Urinary bladder (tissue), 4 donors: ENCODE measurements around the gene LSM14B. TPM values are rescaled to one million over a fixed set of nuclear protein-coding genes. Genes with fewer than 3 reads are reported as not detected.
"Not testable (repeated sequence)": the region's sequence is repeated elsewhere in the genome, so short reads cannot be mapped to it uniquely, and the experiment has no call there.

Experiments
- DNase-seq: peaks from one replicate; pipeline ENCODE4 v3.0.0-alpha.2; 2015; ENCODE audit errors: extremely low spot score
- H3K27ac ChIP-seq: one replicate; pipeline ENCODE4 v1.5.1; 2013; ENCODE audit warnings: low read depth, mild to moderate bottlenecking, moderate library complexity
- H3K36me3 ChIP-seq: one replicate; pipeline ENCODE4 v1.6.1; 2013; ENCODE audit warnings: mild to moderate bottlenecking, moderate library complexity; ENCODE audit not compliant: insufficient read depth
- H3K4me1 ChIP-seq: one replicate; pipeline ENCODE4 v1.6.1; 2013; ENCODE audit warnings: mild to moderate bottlenecking, moderate library complexity; ENCODE audit not compliant: insufficient read depth
- H3K4me3 ChIP-seq: one replicate; pipeline ENCODE4 v1.5.1; 2013; ENCODE audit warnings: low read depth, low read length
- WGBS: extraction: QIAGEN DNeasy Blood & Tissue Kit; methylation state at CpG from one replicate; pipeline ENCODE4 v1.1.7; 2013; 5-methylcytosine and 5-hydroxymethylcytosine counted together
- polyA plus RNA-seq: library from polyadenylated mRNA; stranded (reverse); fragments of 200-250 nt; gene quantifications from one replicate; pipeline ENCODE4 v1.2.3, GENCODE V29; 2013
- total RNA-seq: library from RNA; depleted of rRNA; stranded (reverse); fragments of >200 nt; gene quantifications from one replicate; pipeline ENCODE4 v1.2.3, GENCODE V29; 2014
- donor health status: healthy with polysubstance abuse.
- donor health status: healthy.

The LSM14B gene
- total and polyA plus RNA-seq, 2 donors, result 28.5 to 42.9 TPM

- Histone ChIP-seq H3K4me1 (no peaks in the 10 kb centered on the region), H3K36me3 (no peaks in the 10 kb centered on the region), H3K4me3 (no peak overlapping the region), H3K27ac (no peak overlapping the region)
- DNase-seq, result no peak
- WGBS, result 64% methylated on average over 16 of the region's 16 CpGs
Observed at GRCh38 chr20:62097881-62098407, 24.3 kb upstream of the LSM14B start.

GRCh38 chr20:62101078-62101477 is 21.2 kb upstream of the LSM14B start:
- Histone ChIP-seq H3K36me3 (no peaks in the 10 kb centered on the region), H3K27ac (no peak overlapping the region), H3K4me1 (no peaks in the 10 kb centered on the region), H3K4me3 (no peak overlapping the region)
- WGBS, result 88% methylated on average over 4 of the region's 4 CpGs
- no peak for DNase-seq

- H3K4me1 ChIP-seq, result no peaks in the 10 kb centered on the region
- DNase-seq, result no peak
- no peak overlapping the region for H3K4me3 ChIP-seq
- no peak overlapping the region for H3K27ac ChIP-seq
- 80% methylated on average over 21 of the region's 21 CpGs for WGBS
- no peaks in the 10 kb centered on the region for H3K36me3 ChIP-seq
Observed at GRCh38 chr20:62103508-62104233, 18.6 kb upstream of the LSM14B start.

- no peak overlapping the region for H3K4me3 ChIP-seq
- no peak for DNase-seq
- H3K36me3 ChIP-seq, result no peaks in the 10 kb centered on the region
- WGBS, result 38% methylated on average over 15 of the region's 15 CpGs
- H3K27ac ChIP-seq, result no peak overlapping the region
- H3K4me1 ChIP-seq, result no peaks in the 10 kb centered on the region
Observed at GRCh38 chr20:62104234-62104789, 18.0 kb upstream of the LSM14B start.

GRCh38 chr20:62104791-62105345 is 17.4 kb upstream of the LSM14B start:
- H3K4me3 ChIP-seq, result no peak overlapping the region
- DNase-seq, result peak; percentile 46
- 14% methylated on average over 7 of the region's 7 CpGs for WGBS
- H3K36me3 ChIP-seq, result no peaks in the 10 kb centered on the region
- H3K4me1 ChIP-seq, result no peaks in the 10 kb centered on the region
- H3K27ac ChIP-seq, result no peak overlapping the region

- Histone ChIP-seq H3K27ac (no peak overlapping the region), H3K4me1 (no peaks in the 10 kb centered on the region), H3K4me3 (no peak overlapping the region), H3K36me3 (no peaks in the 10 kb centered on the region)
- WGBS, result 95% methylated on average over 5 of the region's 5 CpGs
- no peak for DNase-seq
Observed at GRCh38 chr20:62105592-62105991, 16.7 kb upstream of the LSM14B start.

- Histone ChIP-seq H3K4me3 (no peak overlapping the region), H3K27ac (no peak overlapping the region), H3K36me3 (no peaks in the 10 kb centered on the region), H3K4me1 (no peaks in the 10 kb centered on the region)
- DNase-seq, result no peak
- WGBS, result 97% methylated on average over 6 of the region's 6 CpGs
Observed at GRCh38 chr20:62111148-62111547, 11.1 kb upstream of the LSM14B start.

GRCh38 chr20:62112368-62112767 is 9.9 kb upstream of the LSM14B start:
- WGBS, result 93% methylated on average over 6 of the region's 6 CpGs
- Histone ChIP-seq H3K27ac (no peak overlapping the region), H3K36me3 (no peaks in the 10 kb centered on the region), H3K4me1 (no peaks in the 10 kb centered on the region), H3K4me3 (no peak overlapping the region)
- no peak for DNase-seq

GRCh38 chr20:62114894-62115293 is 7.4 kb upstream of the LSM14B start:
- Histone ChIP-seq H3K36me3 (no peaks in the 10 kb centered on the region), H3K4me1 (no peaks in the 10 kb centered on the region), H3K27ac (no peak overlapping the region), H3K4me3 (no peak overlapping the region)
- no peak for DNase-seq
- 36% methylated on average over 8 of the region's 8 CpGs for WGBS

GRCh38 chr20:62115800-62116407 is 6.4 kb upstream of the LSM14B start:
- H3K27ac ChIP-seq, DNase-seq, H3K36me3 ChIP-seq, H3K4me3 ChIP-seq, H3K4me1 ChIP-seq: not testable (repeated sequence)
- WGBS, result 80% methylated on average over 7 of the region's 7 CpGs

GRCh38 chr20:62116558-62117361 is 5.5 kb upstream of the LSM14B start:
- 73% methylated on average over 38 of the region's 38 CpGs for WGBS
- no peak for DNase-seq
- Histone ChIP-seq H3K27ac (no peak overlapping the region), H3K36me3 (no peaks in the 10 kb centered on the region), H3K4me1 (no peaks in the 10 kb centered on the region), H3K4me3 (no peak overlapping the region)

- WGBS, result 28% methylated on average over 9 of the region's 9 CpGs
- no peak overlapping the region for H3K4me3 ChIP-seq
- no peak overlapping the region for H3K27ac ChIP-seq
- DNase-seq, result no peak
- no peaks in the 10 kb centered on the region for H3K36me3 ChIP-seq
- no peaks in the 10 kb centered on the region for H3K4me1 ChIP-seq
Observed at GRCh38 chr20:62117362-62117646, 5.0 kb upstream of the LSM14B start.

GRCh38 chr20:62117658-62118057 is 4.6 kb upstream of the LSM14B start:
- Histone ChIP-seq H3K4me3 (no peak overlapping the region), H3K36me3 (no peaks in the 10 kb centered on the region), H3K4me1 (no peaks in the 10 kb centered on the region), H3K27ac (no peak overlapping the region)
- 34% methylated on average over 15 of the region's 15 CpGs for WGBS
- DNase-seq, result no peak
